Esophagus squamous epithelium (tissue), 5 donors: ENCODE data around the gene FBLN7. TPM values are rescaled to one million over a fixed set of nuclear protein-coding genes. Genes with fewer than 3 reads are reported as not detected.

Experiments
- DNase-seq: peaks from one replicate; lab custom pipeline; 2025; lab: John Stamatoyannopoulos, UW
- H3K27ac ChIP-seq, 4 donors: fragments of 200-600 bp; sonication (generic); one replicate each; pipeline ENCODE4 v1.5.1; 2016 to 2019; ENCODE audit warnings: mild to moderate bottlenecking in 1 of 4
- H3K27me3 ChIP-seq, 4 donors: fragments of 200-600 bp; sonication (generic); 1 replicate in 3 of 4; 2 replicates in 1 of 4; pipeline versions ENCODE4 v1.5.1 to v1.6.0; 2017 to 2021; ENCODE audit warnings: antibody characterized with exemption in 1 of 4
- H3K36me3 ChIP-seq, 3 donors: fragments of 200-600 bp; sonication (generic); one replicate each; pipeline ENCODE4 v1.5.1; 2016 to 2019
- H3K4me1 ChIP-seq, 3 donors: fragments of 200-600 bp; sonication (generic); one replicate each; pipeline ENCODE4 v1.5.1; 2017 to 2019
- H3K4me3 ChIP-seq, 4 donors: fragments of 200-600 bp; sonication (generic); 1 replicate in 3 of 4; 2 replicates in 1 of 4; pipeline ENCODE4 v1.5.1; 2016 to 2019; ENCODE audit warnings: mild to moderate bottlenecking in 2 of 4, moderate library complexity in 1 of 4
- H3K9me3 ChIP-seq, 3 donors: fragments of 200-600 bp; sonication (generic); one replicate each; pipeline ENCODE4 v1.5.1; 2016 to 2019
- POLR2A ChIP-seq, 4 donors: fragments of 450-650 bp; IDR thresholded peaks; one replicate each; pipeline ENCODE4 v1.6.1; 2017; ENCODE audit warnings: antibody characterized with exemption in 4 of 4, mild to moderate bottlenecking in 4 of 4, moderate library complexity in 3 of 4
- WGBS, 2 donors: methylation state at CpG; one replicate each; pipeline ENCODE4 v1.1.5; 2018; 5-methylcytosine and 5-hydroxymethylcytosine counted together
- intact Hi-C: fragments of 100-400 bp; cut with DNase I; formaldehyde crosslinking; loops from one replicate; pipeline ENCODE4 v1.15.0; 2022
- total RNA-seq, 4 donors: library from RNA; depleted of rRNA; stranded (reverse); fragments of >200 nt; gene quantifications; one replicate each; pipeline ENCODE4 v1.1.0, GENCODE V29; 2016
- TF ChIP-seq, protein P1 (sequence below), 6 experiments: fragments of 450-650 bp in 4 of 6; fragments of 200-600 bp in 2 of 6; sonication (generic) in 2 of 6; IDR thresholded peaks; one replicate each; pipeline ENCODE4 v1.5.1; 2016 to 2019; ENCODE audit warnings: antibody characterized with exemption in 6 of 6, mild to moderate bottlenecking in 4 of 6, moderate library complexity in 4 of 6
- donor health status: DM: yes; HTN: yes; CAD: no.

Gene FBLN7
- total RNA-seq, 4 donors from 2014 or later = 1.1 to 2.9 (median 2.5) TPM; not detected in 1

DNA sequence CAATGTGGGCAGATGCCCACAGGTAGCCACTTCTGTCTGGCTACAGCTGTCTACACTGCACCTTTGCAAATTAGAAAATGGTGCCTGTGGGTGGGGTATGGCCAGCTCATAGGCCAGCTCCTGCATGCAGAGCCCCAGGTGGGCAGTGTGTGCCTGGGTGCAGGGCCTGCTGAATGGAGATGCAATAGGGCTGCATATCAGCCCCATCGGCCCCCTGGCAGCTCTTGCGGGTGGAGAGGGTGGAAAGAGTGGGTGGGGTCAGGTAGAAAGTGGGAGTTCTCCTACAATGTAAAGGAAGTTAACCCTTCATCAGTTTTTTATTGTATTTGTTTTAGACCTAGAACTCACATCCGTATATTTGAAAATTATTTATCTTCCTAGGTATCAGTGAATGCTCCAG lies 37.1 kb downstream of the FBLN7 start:
- no peak for DNase-seq
- no peak for TF ChIP-seq POLR2A (IDR thresholded peaks at IDR 0.05)
- no peaks in the 10 kb centered on the region for H3K4me1 ChIP-seq
- H3K27ac ChIP-seq = no peak overlapping the region
- no peaks in the 10 kb centered on the region for H3K36me3 ChIP-seq
- no peaks in the 10 kb centered on the region for H3K9me3 ChIP-seq
- intact Hi-C loops = no loop called here
- 85 to 94% methylated on average over 3 of the region's 3 CpGs for WGBS, 2 donors
- peaks cover 0 to 9% (median 0%) of the 10 kb centered on the region in 4 donors for H3K27me3 ChIP-seq
- no peak overlapping the region for H3K4me3 ChIP-seq

GRCh38 chr2:112175958-112176573 lies 37.9 kb downstream of the FBLN7 start:
- Histone ChIP-seq H3K36me3 (no peaks in the 10 kb centered on the region), H3K9me3 (no peaks in the 10 kb centered on the region), H3K4me1 (no peaks in the 10 kb centered on the region), H3K4me3 (no peak overlapping the region), H3K27ac (no peak overlapping the region), H3K27me3 (peaks cover 0 to 17% (median 0%) of the 10 kb centered on the region in 4 donors)
- intact Hi-C loops = no loop called here
- DNase-seq = no peak
- TF ChIP-seq POLR2A (IDR thresholded peaks at IDR 0.05) = no peak
- TF ChIP-seq, protein P1, sequence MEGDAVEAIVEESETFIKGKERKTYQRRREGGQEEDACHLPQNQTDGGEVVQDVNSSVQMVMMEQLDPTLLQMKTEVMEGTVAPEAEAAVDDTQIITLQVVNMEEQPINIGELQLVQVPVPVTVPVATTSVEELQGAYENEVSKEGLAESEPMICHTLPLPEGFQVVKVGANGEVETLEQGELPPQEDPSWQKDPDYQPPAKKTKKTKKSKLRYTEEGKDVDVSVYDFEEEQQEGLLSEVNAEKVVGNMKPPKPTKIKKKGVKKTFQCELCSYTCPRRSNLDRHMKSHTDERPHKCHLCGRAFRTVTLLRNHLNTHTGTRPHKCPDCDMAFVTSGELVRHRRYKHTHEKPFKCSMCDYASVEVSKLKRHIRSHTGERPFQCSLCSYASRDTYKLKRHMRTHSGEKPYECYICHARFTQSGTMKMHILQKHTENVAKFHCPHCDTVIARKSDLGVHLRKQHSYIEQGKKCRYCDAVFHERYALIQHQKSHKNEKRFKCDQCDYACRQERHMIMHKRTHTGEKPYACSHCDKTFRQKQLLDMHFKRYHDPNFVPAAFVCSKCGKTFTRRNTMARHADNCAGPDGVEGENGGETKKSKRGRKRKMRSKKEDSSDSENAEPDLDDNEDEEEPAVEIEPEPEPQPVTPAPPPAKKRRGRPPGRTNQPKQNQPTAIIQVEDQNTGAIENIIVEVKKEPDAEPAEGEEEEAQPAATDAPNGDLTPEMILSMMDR (IDR thresholded peaks at IDR 0.05) = no peak
- WGBS, 2 donors = 89 to 95% methylated on average over 7 of the region's 7 CpGs

- peaks cover 0 to 7% (median 0%) of the 10 kb centered on the region in 3 donors for H3K4me1 ChIP-seq
- no peaks in the 10 kb centered on the region for H3K9me3 ChIP-seq
- H3K27ac ChIP-seq = no peak overlapping the region
- H3K4me3 ChIP-seq = peak overlapping the region in 2 of 4 donors; percentile 22 to 40
- DNase-seq = no peak
- WGBS, 2 donors = 38% methylated on average over 15 to 17 of the region's 54 CpGs
- TF ChIP-seq POLR2A (IDR thresholded peaks at IDR 0.05) = no peak
- TF ChIP-seq, protein P1 (IDR thresholded peaks at IDR 0.05) = peak in 1 of 6 experiments; percentile 15
- peaks cover 0 to 31% (median 0%) of the 10 kb centered on the region in 4 donors for H3K27me3 ChIP-seq
- H3K36me3 ChIP-seq = no peaks in the 10 kb centered on the region
- intact Hi-C loops = no loop called here
Measured at GRCh38 chr2:112181571-112182290, 43.5 kb downstream of the FBLN7 start.

DNA sequence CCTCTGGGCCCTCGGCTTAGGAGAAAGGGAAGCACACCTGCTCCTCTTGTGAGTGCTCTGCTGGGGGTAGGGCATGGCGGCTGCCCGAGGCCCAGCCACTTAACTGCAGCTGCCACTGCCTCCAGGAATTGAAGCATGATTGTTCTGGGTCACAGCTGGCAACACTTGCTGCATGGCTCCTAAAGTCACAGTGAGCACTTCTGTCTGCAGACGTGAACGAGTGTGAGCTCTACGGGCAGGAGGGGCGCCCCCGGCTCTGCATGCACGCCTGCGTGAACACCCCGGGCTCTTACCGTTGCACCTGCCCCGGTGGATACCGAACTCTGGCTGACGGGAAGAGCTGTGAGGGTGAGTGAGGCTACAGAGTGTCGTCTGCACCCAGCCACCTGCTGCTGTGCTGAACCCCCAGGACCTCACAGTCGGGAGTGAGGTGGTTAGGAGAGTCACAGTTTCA lies 44.4 kb downstream of the FBLN7 start:
- intact Hi-C loops = no loop called here
- Histone ChIP-seq H3K36me3 (no peaks in the 10 kb centered on the region), H3K4me3 (no peak overlapping the region), H3K9me3 (no peaks in the 10 kb centered on the region), H3K4me1 (peaks cover 0 to 7% (median 0%) of the 10 kb centered on the region in 3 donors), H3K27ac (peak overlapping the region in 1 of 4 donors; percentile 14), H3K27me3 (peaks cover 0 to 26% (median 0%) of the 10 kb centered on the region in 4 donors)
- no peak for DNase-seq
- TF ChIP-seq POLR2A (IDR thresholded peaks at IDR 0.05) = no peak
- TF ChIP-seq, protein P1 (IDR thresholded peaks at IDR 0.05) = no peak
- 66 to 81% methylated on average over 3 to 5 of the region's 17 CpGs for WGBS, 2 donors

GRCh38 chr2:112183327-112184025 lies 45.3 kb downstream of the FBLN7 start:
- H3K27ac ChIP-seq = no peak overlapping the region
- H3K27me3 ChIP-seq = peaks cover 0 to 26% (median 0%) of the 10 kb centered on the region in 4 donors
- 67 to 81% methylated on average over 5 to 8 of the region's 8 CpGs for WGBS, 2 donors
- intact Hi-C loops = no loop called here
- H3K36me3 ChIP-seq = no peaks in the 10 kb centered on the region
- H3K4me3 ChIP-seq = no peak overlapping the region
- no peaks in the 10 kb centered on the region for H3K9me3 ChIP-seq
- no peak for DNase-seq
- peaks cover 0 to 7% (median 0%) of the 10 kb centered on the region in 3 donors for H3K4me1 ChIP-seq
- no peak for TF ChIP-seq POLR2A (IDR thresholded peaks at IDR 0.05)
- TF ChIP-seq, protein P1 (IDR thresholded peaks at IDR 0.05) = no peak
